K562 (cell line): ENCODE data around the gene GP1BB. TPM values are rescaled to one million over a fixed set of nuclear protein-coding genes. Genes with fewer than 3 reads are reported as not detected.

ENCODE experiments used
- ATAC-seq: fragments of 200-7000 bp; cut with Tn5 transposase; 3 replicates; pipeline ENCODE4 v1.9.1; 2020; ENCODE audit warnings: moderate library complexity
- BruUV-seq: library from RNA; stranded (reverse); fragments of 400-500 nt; replicated peaks from 2 replicates; lab custom pipeline; 2021; lab: Mats Ljungman, UMichigan
- CTCF ChIA-PET: fragments of 300-600 bp; formaldehyde crosslinking; extraction: SDS; loops from one replicate; lab custom pipeline; 2021; ENCODE audit warnings: low intra/inter-chr PET ratio; lab: Yijun Ruan, JAX
- POLR2A ChIA-PET: fragments of 300-600, 350-650 bp; sonication (Branson Sonifier 250); formaldehyde crosslinking; extraction: SDS; loops from one replicate; lab custom pipeline; 2021; ENCODE audit warnings: antibody characterized with exemption, inconsistent platforms; lab: Yijun Ruan, JAX
- DNase-seq, 4 experiments: peaks; one replicate each; pipeline versions ENCODE4 v3.0.0 to v3.0.0-alpha.2; 2011 to 2018; ENCODE audit warnings: low spot score in 3 of 4, mixed read lengths in 3 of 4; ENCODE audit errors: extremely low read depth in 1 of 4
- FAIRE-seq: peaks from 2 replicates; lab custom pipeline; 2011; peaks lifted over from hg19 to GRCh38; lab: Jason Lieb, UNC
- H2AFZ ChIP-seq: 2 replicates; pipeline ENCODE4 v1.6.0; 2011; ENCODE audit warnings: low read depth, low read length, control low read depth, inconsistent platforms
- H3K27ac ChIP-seq: fragments of 200-600 bp; 3 replicates; pipeline ENCODE4 v1.8.0; 2011; ENCODE audit warnings: low read depth, mild to moderate bottlenecking, control low read depth, inconsistent platforms, low read length, moderate library complexity, mixed read lengths; ENCODE audit errors: extremely low read depth
- H3K27me3 ChIP-seq, 2 experiments: fragments of 300-600 bp in 1 of 2; 2 replicates in 1 of 2; 3 replicates in 1 of 2; pipeline versions ENCODE4 v1.6.0 to v1.8.0; 2011; ENCODE audit warnings: inconsistent platforms in 2 of 2, low read length in 2 of 2, mild to moderate bottlenecking in 1 of 2, mixed read lengths in 1 of 2, moderate library complexity in 1 of 2; ENCODE audit not compliant: control insufficient read depth in 2 of 2, insufficient read depth in 2 of 2
- H3K36me3 ChIP-seq: fragments of 300-600 bp; 3 replicates; pipeline ENCODE4 v1.8.0; 2011; ENCODE audit warnings: mild to moderate bottlenecking, low read length, inconsistent platforms; ENCODE audit not compliant: control insufficient read depth, insufficient read depth
- H3K4me1 ChIP-seq, 2 experiments: fragments of 200-600 bp in 1 of 2; replicated peaks in 1 of 2; 2 replicates in 1 of 2; 3 replicates in 1 of 2; pipeline versions ENCODE4 v1.5.1 to v1.8.0; 2011; ENCODE audit warnings: inconsistent platforms in 2 of 2, low read length in 2 of 2, mild to moderate bottlenecking in 1 of 2, mixed read lengths in 1 of 2, moderate library complexity in 1 of 2; ENCODE audit not compliant: control insufficient read depth in 2 of 2, insufficient read depth in 2 of 2
- H3K4me2 ChIP-seq: 2 replicates; pipeline ENCODE4 v1.6.1; 2011; ENCODE audit warnings: low read length, control low read depth, inconsistent platforms, mixed read lengths; ENCODE audit not compliant: insufficient read depth
- H3K4me3 ChIP-seq: fragments of 200-600 bp; sonication (generic), shearing (Covaris generic); 2 replicates; pipeline ENCODE4 v1.5.1; 2016; ENCODE audit warnings: control low read depth, inconsistent platforms
- H3K79me2 ChIP-seq: fragments of 200-600 bp; 3 replicates; pipeline ENCODE4 v1.8.0; 2011; ENCODE audit warnings: low read length, inconsistent platforms; ENCODE audit not compliant: control insufficient read depth, insufficient read depth
- H3K9ac ChIP-seq, 2 experiments: 2 replicates each; pipeline versions ENCODE4 v1.6.0 to v1.6.1; 2011; ENCODE audit warnings: low read depth in 2 of 2, low read length in 2 of 2, control low read depth in 1 of 2, inconsistent platforms in 1 of 2, mild to moderate bottlenecking in 1 of 2, mixed read lengths in 1 of 2; ENCODE audit not compliant: insufficient read depth in 1 of 2
- H3K9me1 ChIP-seq: one replicate; pipeline ENCODE4 v1.6.0; 2011; ENCODE audit warnings: inconsistent platforms, mild to moderate bottlenecking, low read length, moderate library complexity; ENCODE audit not compliant: control insufficient read depth, insufficient read depth
- H3K9me3 ChIP-seq: replicated peaks from 2 replicates; pipeline ENCODE4 v1.5.1; 2011; ENCODE audit warnings: low read depth, low read length, inconsistent platforms; ENCODE audit not compliant: control insufficient read depth, insufficient read depth
- H4K20me1 ChIP-seq: replicated peaks from 2 replicates; pipeline ENCODE4 v1.6.1; 2011; ENCODE audit warnings: low read length, inconsistent platforms, mixed read lengths; ENCODE audit not compliant: control insufficient read depth, insufficient read depth
- MGA ChIP-seq: fragments of 450-650 bp; IDR thresholded peaks from 2 replicates; pipeline ENCODE4 v1.6.1; 2016; ENCODE audit warnings: mild to moderate bottlenecking, moderate library complexity
- ZBTB7A ChIP-seq: IDR thresholded peaks from 2 replicates; pipeline ENCODE4 v1.6.1; 2011; ENCODE audit warnings: low read depth, mild to moderate bottlenecking, low read length, moderate library complexity, borderline replicate concordance; ENCODE audit not compliant: control insufficient read depth
- WGBS: fragments of 100-300 bp; shearing (Covaris generic); methylation state at CpG from one replicate; pipeline ENCODE4 v1.1.6; 2016; ENCODE audit warnings: low coverage, mixed read lengths; ENCODE audit not compliant: insufficient coverage; ENCODE audit errors: missing lambda C conversion rate; 5-methylcytosine and 5-hydroxymethylcytosine counted together
- in situ Hi-C: fragments of 300-500 bp; cut with MboI; formaldehyde crosslinking; loops from 4 replicates; pipeline ENCODE4 v1.15.0; 2018; ENCODE audit warnings: inconsistent platforms, mixed read lengths
- intact Hi-C: fragments of 100-400 bp; cut with micrococcal nuclease; formaldehyde crosslinking; loops from 2 replicates; pipeline ENCODE4 v1.14.2; 2022
- polyA plus RNA-seq, 8 experiments: library from polyadenylated mRNA; depleted of rRNA in 4 of 8; stranded (reverse) in 5 of 8; unstranded in 3 of 8; fragments of >200 nt; fragmentation: Nextera tagmentation in 2 of 8; fragmentation: Illumina TruSeq in 1 of 8; extraction: Ambion mirVana in 2 of 8; extraction: Trizol in 1 of 8; gene quantifications; 2 replicates each; pipeline versions ENCODE4 v1.2.1 to v1.2.3, GENCODE V29; 2011 to 2014; ENCODE audit warnings: inconsistent platforms in 1 of 8, missing spikeins in 1 of 8
- total RNA-seq, 7 experiments: library from RNA; depleted of rRNA in 6 of 7; stranded (reverse); fragments of >200 nt in 6 of 7; fragmentation: Illumina TruSeq in 2 of 7; extraction: Trizol in 2 of 7; gene quantifications; 2 replicates each; pipeline versions ENCODE4 v1.2.1 to v1.2.3, GENCODE V29; 2011 to 2021; ENCODE audit warnings: low replicate concordance in 1 of 7

The GP1BB gene
- total and polyA plus RNA-seq, 9 of the 15 experiments (the other 6 are each of a cell fraction or from before 2014, with no cell fraction given), result 0.69 to 162 (median 2.8) TPM

GRCh38 chr22:19744350-19745006 is 21.1 kb downstream of the GP1BB start:
- H2AFZ ChIP-seq, result no peak overlapping the region
- intact Hi-C loops, result no loop called here
- DNase-seq, result no peak
- FAIRE-seq, result no peak
- in situ Hi-C loops, result no loop called here
- ChIA-PET CTCF (interaction anchor here (0.9 kb wide), 1 partner anchor 166 kb away, joined by 3 read pairs; no protein-coding TSS in a partner anchor), POLR2A (interaction anchor here (0.5 to 3.7 kb wide), 7 partner anchors 13 to 203 kb away, joined by 3 to 20 read pairs (median 5); partner anchors contain the start of gene GP1BB)
- H3K4me3 ChIP-seq, result no peak overlapping the region
- H3K79me2 ChIP-seq, result no peaks in the 10 kb centered on the region
- H3K4me2 ChIP-seq, result no peak overlapping the region
- H3K9me1 ChIP-seq, result no peaks in the 10 kb centered on the region
- WGBS, result 16% methylated on average over 13 of the region's 13 CpGs
- no peak for ATAC-seq
- peaks cover 13 to 59% of the 10 kb centered on the region in 2 experiments; a peak in 4 of 5 replicates for H3K27me3 ChIP-seq
- H3K36me3 ChIP-seq, result no peaks in the 10 kb centered on the region
- peaks cover 43% of the 10 kb centered on the region for H4K20me1 ChIP-seq
- no peaks in the 10 kb centered on the region for H3K9me3 ChIP-seq
- H3K9ac ChIP-seq, result peak overlapping the region in 1 of 2 experiments; percentile 1; a peak in 2 of 4 replicates
- H3K27ac ChIP-seq, result no peak overlapping the region
- peaks cover 5 to 69% of the 10 kb centered on the region in 2 experiments for H3K4me1 ChIP-seq
- no TSS peak for BruUV-seq
- TF ChIP-seq ZBTB7A (peak; percentile 49; the same call in 1 of the 2 replicates), MGA (no peak)
